K562 (cell line): Measurements from ENCODE around the gene LEPROT. TPM values are rescaled to one million over a fixed set of nuclear protein-coding genes. Genes with fewer than 3 reads are reported as not detected.

Experiments
- BCL6 ChIP-seq: fragments of 250-450 bp; sonication (Bioruptor Pico); IDR thresholded peaks from 2 replicates; pipeline ENCODE4 v1.4.0; 2020
- EZH2 ChIP-seq: IDR thresholded peaks from 2 replicates; pipeline ENCODE4 v1.6.1; 2012; ENCODE audit warnings: low read depth, mild to moderate bottlenecking, inconsistent platforms, low read length, borderline replicate concordance
- RAD21 ChIP-seq, 2 experiments: fragments of 250-450 bp in 1 of 2; fragments of 450-650 bp in 1 of 2; sonication (Bioruptor Pico) in 1 of 2; formaldehyde crosslinking in 1 of 2; IDR thresholded peaks in 1 of 2; conservative IDR thresholded peaks in 1 of 2; 2 replicates each; pipeline versions ENCODE4 v1.4.0 to v1.8.0; 2020 to 2022; ENCODE audit warnings: mild to moderate bottlenecking in 2 of 2, moderate library complexity in 1 of 2
- RBM17 ChIP-seq: fragments of 200-400 bp; formaldehyde crosslinking; IDR thresholded peaks from 2 replicates; pipeline ENCODE4 v1.6.1; 2017; ENCODE audit warnings: low read depth, mild to moderate bottlenecking, low read length, borderline replicate concordance
- XRCC3 ChIP-seq: fragments of 450-650 bp; IDR thresholded peaks from 2 replicates; pipeline ENCODE4 v1.6.1; 2017; ENCODE audit warnings: mild to moderate bottlenecking, moderate library complexity
- ZNF134 ChIP-seq: fragments of 250-450 bp; sonication (Bioruptor Pico); conservative IDR thresholded peaks from 2 replicates; pipeline ENCODE4 v1.4.0; 2020
- ZNF57 ChIP-seq: fragments of 450-650 bp; formaldehyde crosslinking; IDR thresholded peaks from 2 replicates; pipeline ENCODE4 v1.4.0; 2020; ENCODE audit warnings: mild to moderate bottlenecking, moderate library complexity
- ZNF717 ChIP-seq: fragments of 250-450 bp; sonication (Bioruptor Pico); IDR thresholded peaks from 2 replicates; pipeline ENCODE4 v1.5.0; 2021
- polyA plus RNA-seq, 8 experiments: library from polyadenylated mRNA; depleted of rRNA in 4 of 8; stranded (reverse) in 5 of 8; unstranded in 3 of 8; fragments of >200 nt; fragmentation: Nextera tagmentation in 2 of 8; fragmentation: Illumina TruSeq in 1 of 8; extraction: Ambion mirVana in 2 of 8; extraction: Trizol in 1 of 8; gene quantifications; 2 replicates each; pipeline versions ENCODE4 v1.2.1 to v1.2.3, GENCODE V29; 2011 to 2014; ENCODE audit warnings: inconsistent platforms in 1 of 8, missing spikeins in 1 of 8
- total RNA-seq, 7 experiments: library from RNA; depleted of rRNA in 6 of 7; stranded (reverse); fragments of >200 nt in 6 of 7; fragmentation: Illumina TruSeq in 2 of 7; extraction: Trizol in 2 of 7; gene quantifications; 2 replicates each; pipeline versions ENCODE4 v1.2.1 to v1.2.3, GENCODE V29; 2011 to 2021; ENCODE audit warnings: low replicate concordance in 1 of 7
- TF ChIP-seq, protein P1 (sequence below): fragments of 450-650 bp; conservative IDR thresholded peaks from 2 replicates; pipeline ENCODE4 v1.6.1; 2016; ENCODE audit warnings: missing genetic modification characterization, low read depth, mild to moderate bottlenecking, control low read depth, missing compliant biosample characterization
- TF ChIP-seq, protein P2 (sequence below): fragments of 250-450 bp; sonication (Bioruptor Pico); IDR thresholded peaks from 2 replicates; pipeline ENCODE4 v1.4.0; 2020; ENCODE audit warnings: mild to moderate bottlenecking
- TF ChIP-seq, protein P3 (sequence below), 2 experiments: fragments of 450-650 bp; IDR thresholded peaks; 2 replicates each; pipeline ENCODE4 v1.6.1; 2016
- TF ChIP-seq, protein P4 (sequence below): fragments of 450-650 bp; formaldehyde crosslinking; conservative IDR thresholded peaks from 2 replicates; pipeline ENCODE4 v1.4.0; 2022; ENCODE audit warnings: mild to moderate bottlenecking, missing genetic modification characterization
- TF ChIP-seq, protein P5 (sequence below): fragments of 450-650 bp; IDR thresholded peaks from 2 replicates; pipeline ENCODE4 v1.6.1; 2017; ENCODE audit warnings: antibody characterized with exemption, mild to moderate bottlenecking
- TF ChIP-seq, protein P6 (sequence below): fragments of 250-450 bp; sonication (Bioruptor Pico); IDR thresholded peaks from 2 replicates; pipeline ENCODE4 v1.9.0; 2021; ENCODE audit warnings: mild to moderate bottlenecking, inconsistent platforms

The LEPROT gene
- total and polyA plus RNA-seq, 9 of the 15 experiments (the other 6 are each of a cell fraction or from before 2014, with no cell fraction given) = 28.1 to 97.5 (median 45.8) TPM

DNA sequence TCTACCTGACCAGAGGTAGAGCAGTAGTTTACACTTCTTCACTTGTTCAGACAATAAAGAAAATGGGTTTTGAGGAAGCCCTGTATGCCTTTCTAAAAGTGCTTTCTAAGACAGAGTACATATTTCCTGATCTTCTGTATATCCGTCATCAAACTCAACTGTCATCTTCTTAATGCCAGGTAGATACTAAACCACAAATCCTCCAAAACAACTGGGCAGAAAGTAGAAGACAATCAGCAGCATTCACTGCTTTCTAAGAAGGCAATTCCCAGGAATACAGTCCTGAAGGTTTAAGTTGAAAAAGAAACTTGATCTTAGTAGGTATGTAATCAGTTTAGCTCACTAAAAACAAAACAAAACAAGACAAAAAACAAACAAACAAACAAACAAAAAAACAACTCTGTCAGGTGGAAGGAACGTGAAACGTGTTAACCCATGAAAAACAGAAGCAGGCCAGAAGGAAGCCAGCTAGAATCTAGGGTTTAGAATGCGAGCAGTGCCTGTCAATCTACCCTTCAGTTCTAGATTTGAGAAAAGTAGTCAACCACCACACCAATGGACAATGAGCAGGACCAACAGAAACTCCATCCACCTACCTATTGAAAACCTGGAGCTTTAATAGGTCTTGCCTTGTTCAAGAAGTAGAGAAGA is 59.2 kb downstream of the LEPROT start (continued):
- TF ChIP-seq, protein P1, sequence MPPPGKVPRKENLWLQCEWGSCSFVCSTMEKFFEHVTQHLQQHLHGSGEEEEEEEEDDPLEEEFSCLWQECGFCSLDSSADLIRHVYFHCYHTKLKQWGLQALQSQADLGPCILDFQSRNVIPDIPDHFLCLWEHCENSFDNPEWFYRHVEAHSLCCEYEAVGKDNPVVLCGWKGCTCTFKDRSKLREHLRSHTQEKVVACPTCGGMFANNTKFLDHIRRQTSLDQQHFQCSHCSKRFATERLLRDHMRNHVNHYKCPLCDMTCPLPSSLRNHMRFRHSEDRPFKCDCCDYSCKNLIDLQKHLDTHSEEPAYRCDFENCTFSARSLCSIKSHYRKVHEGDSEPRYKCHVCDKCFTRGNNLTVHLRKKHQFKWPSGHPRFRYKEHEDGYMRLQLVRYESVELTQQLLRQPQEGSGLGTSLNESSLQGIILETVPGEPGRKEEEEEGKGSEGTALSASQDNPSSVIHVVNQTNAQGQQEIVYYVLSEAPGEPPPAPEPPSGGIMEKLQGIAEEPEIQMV = no peak
- TF ChIP-seq BCL6 (CRISPR knock-in tag) = no peak
- TF ChIP-seq RBM17 = no peak
- TF ChIP-seq, protein P2, sequence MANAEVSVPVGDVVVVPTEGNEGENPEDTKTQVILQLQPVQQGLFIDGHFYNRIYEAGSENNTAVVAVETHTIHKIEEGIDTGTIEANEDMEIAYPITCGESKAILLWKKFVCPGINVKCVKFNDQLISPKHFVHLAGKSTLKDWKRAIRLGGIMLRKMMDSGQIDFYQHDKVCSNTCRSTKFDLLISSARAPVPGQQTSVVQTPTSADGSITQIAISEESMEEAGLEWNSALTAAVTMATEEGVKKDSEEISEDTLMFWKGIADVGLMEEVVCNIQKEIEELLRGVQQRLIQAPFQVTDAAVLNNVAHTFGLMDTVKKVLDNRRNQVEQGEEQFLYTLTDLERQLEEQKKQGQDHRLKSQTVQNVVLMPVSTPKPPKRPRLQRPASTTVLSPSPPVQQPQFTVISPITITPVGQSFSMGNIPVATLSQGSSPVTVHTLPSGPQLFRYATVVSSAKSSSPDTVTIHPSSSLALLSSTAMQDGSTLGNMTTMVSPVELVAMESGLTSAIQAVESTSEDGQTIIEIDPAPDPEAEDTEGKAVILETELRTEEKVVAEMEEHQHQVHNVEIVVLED = no peak
- TF ChIP-seq, protein P3, sequence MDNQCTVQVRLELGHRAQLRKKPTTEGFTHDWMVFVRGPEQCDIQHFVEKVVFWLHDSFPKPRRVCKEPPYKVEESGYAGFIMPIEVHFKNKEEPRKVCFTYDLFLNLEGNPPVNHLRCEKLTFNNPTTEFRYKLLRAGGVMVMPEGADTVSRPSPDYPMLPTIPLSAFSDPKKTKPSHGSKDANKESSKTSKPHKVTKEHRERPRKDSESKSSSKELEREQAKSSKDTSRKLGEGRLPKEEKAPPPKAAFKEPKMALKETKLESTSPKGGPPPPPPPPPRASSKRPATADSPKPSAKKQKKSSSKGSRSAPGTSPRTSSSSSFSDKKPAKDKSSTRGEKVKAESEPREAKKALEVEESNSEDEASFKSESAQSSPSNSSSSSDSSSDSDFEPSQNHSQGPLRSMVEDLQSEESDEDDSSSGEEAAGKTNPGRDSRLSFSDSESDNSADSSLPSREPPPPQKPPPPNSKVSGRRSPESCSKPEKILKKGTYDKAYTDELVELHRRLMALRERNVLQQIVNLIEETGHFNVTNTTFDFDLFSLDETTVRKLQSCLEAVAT (IDR thresholded peaks at IDR 0.05) = peak; percentile 89 to 93
- no peak for TF ChIP-seq EZH2
- TF ChIP-seq, protein P4, sequence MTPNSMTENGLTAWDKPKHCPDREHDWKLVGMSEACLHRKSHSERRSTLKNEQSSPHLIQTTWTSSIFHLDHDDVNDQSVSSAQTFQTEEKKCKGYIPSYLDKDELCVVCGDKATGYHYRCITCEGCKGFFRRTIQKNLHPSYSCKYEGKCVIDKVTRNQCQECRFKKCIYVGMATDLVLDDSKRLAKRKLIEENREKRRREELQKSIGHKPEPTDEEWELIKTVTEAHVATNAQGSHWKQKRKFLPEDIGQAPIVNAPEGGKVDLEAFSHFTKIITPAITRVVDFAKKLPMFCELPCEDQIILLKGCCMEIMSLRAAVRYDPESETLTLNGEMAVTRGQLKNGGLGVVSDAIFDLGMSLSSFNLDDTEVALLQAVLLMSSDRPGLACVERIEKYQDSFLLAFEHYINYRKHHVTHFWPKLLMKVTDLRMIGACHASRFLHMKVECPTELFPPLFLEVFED (CRISPR knock-in tag) = no peak
- TF ChIP-seq RAD21 (CRISPR knock-in tag; conservative IDR thresholded peaks at IDR 0.05 in 1 of 2, IDR thresholded peaks at IDR 0.05 in 1 of 2) = no peak
- TF ChIP-seq XRCC3 = no peak
- no peak for TF ChIP-seq ZNF717
- TF ChIP-seq ZNF134 (CRISPR knock-in tag) = no peak
- TF ChIP-seq, protein P5, sequence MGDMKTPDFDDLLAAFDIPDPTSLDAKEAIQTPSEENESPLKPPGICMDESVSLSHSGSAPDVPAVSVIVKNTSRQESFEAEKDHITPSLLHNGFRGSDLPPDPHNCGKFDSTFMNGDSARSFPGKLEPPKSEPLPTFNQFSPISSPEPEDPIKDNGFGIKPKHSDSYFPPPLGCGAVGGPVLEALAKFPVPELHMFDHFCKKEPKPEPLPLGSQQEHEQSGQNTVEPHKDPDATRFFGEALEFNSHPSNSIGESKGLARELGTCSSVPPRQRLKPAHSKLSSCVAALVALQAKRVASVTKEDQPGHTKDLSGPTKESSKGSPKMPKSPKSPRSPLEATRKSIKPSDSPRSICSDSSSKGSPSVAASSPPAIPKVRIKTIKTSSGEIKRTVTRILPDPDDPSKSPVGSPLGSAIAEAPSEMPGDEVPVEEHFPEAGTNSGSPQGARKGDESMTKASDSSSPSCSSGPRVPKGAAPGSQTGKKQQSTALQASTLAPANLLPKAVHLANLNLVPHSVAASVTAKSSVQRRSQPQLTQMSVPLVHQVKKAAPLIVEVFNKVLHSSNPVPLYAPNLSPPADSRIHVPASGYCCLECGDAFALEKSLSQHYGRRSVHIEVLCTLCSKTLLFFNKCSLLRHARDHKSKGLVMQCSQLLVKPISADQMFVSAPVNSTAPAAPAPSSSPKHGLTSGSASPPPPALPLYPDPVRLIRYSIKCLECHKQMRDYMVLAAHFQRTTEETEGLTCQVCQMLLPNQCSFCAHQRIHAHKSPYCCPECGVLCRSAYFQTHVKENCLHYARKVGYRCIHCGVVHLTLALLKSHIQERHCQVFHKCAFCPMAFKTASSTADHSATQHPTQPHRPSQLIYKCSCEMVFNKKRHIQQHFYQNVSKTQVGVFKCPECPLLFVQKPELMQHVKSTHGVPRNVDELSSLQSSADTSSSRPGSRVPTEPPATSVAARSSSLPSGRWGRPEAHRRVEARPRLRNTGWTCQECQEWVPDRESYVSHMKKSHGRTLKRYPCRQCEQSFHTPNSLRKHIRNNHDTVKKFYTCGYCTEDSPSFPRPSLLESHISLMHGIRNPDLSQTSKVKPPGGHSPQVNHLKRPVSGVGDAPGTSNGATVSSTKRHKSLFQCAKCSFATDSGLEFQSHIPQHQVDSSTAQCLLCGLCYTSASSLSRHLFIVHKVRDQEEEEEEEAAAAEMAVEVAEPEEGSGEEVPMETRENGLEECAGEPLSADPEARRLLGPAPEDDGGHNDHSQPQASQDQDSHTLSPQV = no peak
- TF ChIP-seq, protein P6, sequence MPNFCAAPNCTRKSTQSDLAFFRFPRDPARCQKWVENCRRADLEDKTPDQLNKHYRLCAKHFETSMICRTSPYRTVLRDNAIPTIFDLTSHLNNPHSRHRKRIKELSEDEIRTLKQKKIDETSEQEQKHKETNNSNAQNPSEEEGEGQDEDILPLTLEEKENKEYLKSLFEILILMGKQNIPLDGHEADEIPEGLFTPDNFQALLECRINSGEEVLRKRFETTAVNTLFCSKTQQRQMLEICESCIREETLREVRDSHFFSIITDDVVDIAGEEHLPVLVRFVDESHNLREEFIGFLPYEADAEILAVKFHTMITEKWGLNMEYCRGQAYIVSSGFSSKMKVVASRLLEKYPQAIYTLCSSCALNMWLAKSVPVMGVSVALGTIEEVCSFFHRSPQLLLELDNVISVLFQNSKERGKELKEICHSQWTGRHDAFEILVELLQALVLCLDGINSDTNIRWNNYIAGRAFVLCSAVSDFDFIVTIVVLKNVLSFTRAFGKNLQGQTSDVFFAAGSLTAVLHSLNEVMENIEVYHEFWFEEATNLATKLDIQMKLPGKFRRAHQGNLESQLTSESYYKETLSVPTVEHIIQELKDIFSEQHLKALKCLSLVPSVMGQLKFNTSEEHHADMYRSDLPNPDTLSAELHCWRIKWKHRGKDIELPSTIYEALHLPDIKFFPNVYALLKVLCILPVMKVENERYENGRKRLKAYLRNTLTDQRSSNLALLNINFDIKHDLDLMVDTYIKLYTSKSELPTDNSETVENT (CRISPR knock-in tag) = no peak
- TF ChIP-seq ZNF57 (CRISPR knock-in tag) = no peak
